Common myeloid progenitor, CD34-positive (primary cell): ENCODE results near the gene SIK2.
A peak's percentile ranks its signal among the peaks of the same experiment; 100 is the strongest.

ENCODE experiments used
- CTCF ChIA-PET: fragments of 350-600 bp; sonication (Branson Sonifier 250); formaldehyde crosslinking; loops from one replicate; lab custom pipeline; 2021; ENCODE audit warnings: antibody characterized with exemption; lab: Charles Lee
- POLR2A ChIA-PET: fragments of 350-600 bp; sonication (Branson Sonifier 250); formaldehyde crosslinking; loops from one replicate; lab custom pipeline; 2021; ENCODE audit warnings: antibody characterized with exemption; lab: Charles Lee
- DNase-seq, 3 donors: peaks; one replicate each; pipeline versions ENCODE4 v3.0.0 to v3.0.0-alpha.2; 2013
- H3K27ac ChIP-seq, 2 experiments: 1 replicate in 1 of 2; 2 replicates in 1 of 2; pipeline ENCODE4 v1.7.0; 2013; ENCODE audit warnings: inconsistent platforms in 2 of 2, low read length in 2 of 2, mild to moderate bottlenecking in 2 of 2, low read depth in 1 of 2, moderate library complexity in 1 of 2; ENCODE audit not compliant: severe bottlenecking in 2 of 2, insufficient read depth in 1 of 2, poor library complexity in 1 of 2
- H3K27me3 ChIP-seq, 5 experiments: replicated peaks in 2 of 5; 1 replicate in 3 of 5; 2 replicates in 2 of 5; pipeline versions ENCODE4 v1.6.1 to v1.7.0; 2013; ENCODE audit warnings: low read length in 4 of 5, mild to moderate bottlenecking in 2 of 5, moderate library complexity in 2 of 5, inconsistent platforms in 1 of 5; ENCODE audit not compliant: insufficient read depth in 5 of 5, control insufficient read depth in 4 of 5
- H3K36me3 ChIP-seq, 4 experiments: 1 replicate in 2 of 4; 2 replicates in 2 of 4; pipeline versions ENCODE4 v1.6.1 to v1.7.0; 2013; ENCODE audit warnings: low read length in 3 of 4, control low read depth in 1 of 4, mild to moderate bottlenecking in 1 of 4; ENCODE audit not compliant: control insufficient read depth in 4 of 4, insufficient read depth in 4 of 4
- H3K4me1 ChIP-seq, 4 experiments: 1 replicate in 3 of 4; 2 replicates in 1 of 4; pipeline versions ENCODE4 v1.6.1 to v1.7.1; 2013; ENCODE audit warnings: low read length in 3 of 4, mild to moderate bottlenecking in 3 of 4, control low read depth in 1 of 4, inconsistent platforms in 1 of 4, moderate library complexity in 1 of 4; ENCODE audit not compliant: control insufficient read depth in 4 of 4, insufficient read depth in 4 of 4; ENCODE audit errors: control extremely low read depth in 1 of 4
- H3K4me3 ChIP-seq, 7 experiments: 1 replicate in 4 of 7; 2 replicates in 3 of 7; pipeline versions ENCODE4 v1.5.1 to v1.7.0; 2013; ENCODE audit warnings: mild to moderate bottlenecking in 7 of 7, low read length in 6 of 7, moderate library complexity in 6 of 7, inconsistent platforms in 2 of 7, low read depth in 2 of 7, control low read depth in 1 of 7; ENCODE audit not compliant: insufficient read depth in 4 of 7, control insufficient read depth in 1 of 7; ENCODE audit errors: extremely low read depth in 1 of 7
- H3K9me3 ChIP-seq, 5 experiments: 1 replicate in 4 of 5; 2 replicates in 1 of 5; pipeline versions ENCODE4 v1.6.1 to v1.7.1; 2013; ENCODE audit warnings: low read length in 4 of 5, mild to moderate bottlenecking in 2 of 5, inconsistent platforms in 1 of 5, low read depth in 1 of 5, moderate library complexity in 1 of 5; ENCODE audit not compliant: control insufficient read depth in 4 of 5, insufficient read depth in 2 of 5; ENCODE audit errors: control extremely low read depth in 1 of 5
- WGBS: methylation state at CpG from one replicate; pipeline ENCODE4 v1.1.5; 2013; ENCODE audit not compliant: insufficient coverage; 5-methylcytosine and 5-hydroxymethylcytosine counted together

Gene SIK2

GRCh38 chr11:111697933-111698371 lies 95.7 kb downstream of the SIK2 start:
- Histone ChIP-seq H3K27ac (no peak overlapping the region), H3K9me3 (no peaks in the 10 kb centered on the region), H3K36me3 (peaks cover 4 to 14% (median 6%) of the 10 kb centered on the region in 4 experiments), H3K4me3 (no peak overlapping the region), H3K4me1 (no peaks in the 10 kb centered on the region), H3K27me3 (no peaks in the 10 kb centered on the region)
- CTCF ChIA-PET: interaction anchor here (0.8 to 1.3 kb wide), 5 partner anchors 10 to 80 kb away, joined by 3 to 4 read pairs (median 3); no protein-coding TSS in a partner anchor
- POLR2A ChIA-PET: no interaction called here
- no peak for DNase-seq
- 88% methylated on average over 1 of the region's 1 CpG for WGBS

DNA sequence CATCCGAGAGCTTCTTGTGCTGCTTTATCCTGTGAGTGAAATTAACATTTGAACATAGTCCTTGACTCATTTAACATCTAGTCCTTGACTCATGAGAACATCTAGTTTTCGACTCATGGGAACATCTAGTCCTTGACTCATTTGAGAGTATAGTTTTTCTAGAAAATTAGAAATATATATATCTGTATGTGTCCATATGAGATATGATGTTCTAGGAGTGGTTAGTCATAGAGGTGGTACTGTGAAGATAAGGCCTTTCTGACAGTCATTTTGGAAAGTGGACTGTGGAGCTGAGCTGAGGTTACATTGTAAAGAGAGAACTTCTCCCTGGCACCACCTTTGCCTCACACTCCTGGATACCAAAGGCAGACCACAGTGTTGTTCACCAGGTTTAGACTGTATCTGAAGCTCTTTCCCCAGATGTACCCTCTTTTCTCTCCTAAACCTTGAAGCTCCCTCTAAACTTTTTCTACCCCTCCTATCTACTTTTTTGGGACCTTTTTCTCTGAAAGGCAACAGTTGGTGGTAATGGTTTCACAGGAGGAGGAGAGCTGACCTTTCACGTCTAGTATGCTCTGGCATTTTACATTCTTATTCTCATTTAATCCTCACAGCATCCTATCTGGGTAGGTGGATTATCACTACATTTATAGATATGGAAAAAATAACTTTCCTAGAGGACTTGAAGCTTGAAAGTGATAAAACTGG lies 96.8 kb downstream of the SIK2 start:
- no CpG with 5 or more reads among the region's 3 CpGs for WGBS
- H3K4me3 ChIP-seq: no peak overlapping the region
- POLR2A ChIA-PET: no interaction called here
- H3K36me3 ChIP-seq: peaks cover 8 to 23% (median 12%) of the 10 kb centered on the region in 4 experiments
- H3K9me3 ChIP-seq: no peaks in the 10 kb centered on the region
- H3K4me1 ChIP-seq: no peaks in the 10 kb centered on the region
- DNase-seq: peak in 2 of 3 donors; percentile 4 to 24
- no peak overlapping the region for H3K27ac ChIP-seq
- no peaks in the 10 kb centered on the region for H3K27me3 ChIP-seq
- CTCF ChIA-PET: interaction anchor here (0.6 to 1.3 kb wide), 5 partner anchors 11 to 100 kb away, joined by 3 to 4 read pairs (median 3); no protein-coding TSS in a partner anchor

DNA sequence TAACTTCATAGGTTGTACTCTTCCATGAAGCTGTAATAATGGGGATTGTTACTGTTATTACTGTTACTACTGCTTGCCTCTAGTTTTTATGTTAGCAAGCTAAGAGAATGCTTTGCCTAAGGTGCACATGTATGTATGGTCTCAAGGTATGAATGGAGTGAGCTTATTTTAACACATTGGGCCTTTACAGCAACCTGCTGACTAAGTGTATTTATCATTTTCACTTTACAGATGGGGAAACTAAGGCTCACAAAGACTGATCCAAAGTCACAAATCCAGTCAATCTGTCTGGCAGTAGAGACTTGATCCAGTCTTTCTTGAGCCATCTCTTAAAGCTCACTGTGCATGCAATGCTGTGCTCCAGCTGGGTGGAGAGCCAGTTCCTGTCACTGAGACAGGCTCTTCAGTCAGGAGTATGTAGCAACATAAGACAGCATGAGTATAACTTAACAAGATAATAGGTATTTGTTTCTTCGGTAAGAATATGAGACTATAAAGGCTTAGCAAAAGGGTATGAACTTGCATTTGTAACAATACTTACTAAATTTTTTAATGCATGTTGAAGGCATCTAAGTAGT lies 97.4 kb downstream of the SIK2 start:
- CTCF ChIA-PET: interaction anchor here (0.6 to 1.3 kb wide), 4 partner anchors 12 to 100 kb away, joined by 3 to 4 read pairs (median 4); no protein-coding TSS in a partner anchor
- POLR2A ChIA-PET: no interaction called here
- Histone ChIP-seq H3K4me3 (no peak overlapping the region), H3K36me3 (peaks cover 10 to 30% (median 18%) of the 10 kb centered on the region in 4 experiments), H3K27ac (no peak overlapping the region), H3K27me3 (no peaks in the 10 kb centered on the region), H3K4me1 (no peaks in the 10 kb centered on the region), H3K9me3 (no peaks in the 10 kb centered on the region)
- no CpG with 5 or more reads among the region's 1 CpG for WGBS
- no peak for DNase-seq

GRCh38 chr11:111700162-111700561 lies 97.9 kb downstream of the SIK2 start:
- H3K4me3 ChIP-seq: no peak overlapping the region
- CTCF ChIA-PET: no interaction called here
- no CpG with 5 or more reads among the region's 1 CpG for WGBS

GRCh38 chr11:111702623-111703022 lies 100.4 kb downstream of the SIK2 start:
- no peak for DNase-seq
- WGBS: 100% methylated on average over 2 of the region's 5 CpGs
- CTCF ChIA-PET: no interaction called here
- H3K4me3 ChIP-seq: no peak overlapping the region
- no peaks in the 10 kb centered on the region for H3K4me1 ChIP-seq
- peaks cover 13 to 51% (median 29%) of the 10 kb centered on the region in 4 experiments for H3K36me3 ChIP-seq
- no peaks in the 10 kb centered on the region for H3K9me3 ChIP-seq
- H3K27ac ChIP-seq: no peak overlapping the region
- H3K27me3 ChIP-seq: no peaks in the 10 kb centered on the region
- POLR2A ChIA-PET: no interaction called here

More at GRCh38 chr11:111700162-111700561, 97.9 kb downstream of the SIK2 start:
- no peaks in the 10 kb centered on the region for H3K9me3 ChIP-seq
- no peak overlapping the region for H3K27ac ChIP-seq
- peaks cover 10 to 33% (median 18%) of the 10 kb centered on the region in 4 experiments for H3K36me3 ChIP-seq
- no peaks in the 10 kb centered on the region for H3K4me1 ChIP-seq
- H3K27me3 ChIP-seq: no peaks in the 10 kb centered on the region
- DNase-seq: no peak
- POLR2A ChIA-PET: no interaction called here

DNA sequence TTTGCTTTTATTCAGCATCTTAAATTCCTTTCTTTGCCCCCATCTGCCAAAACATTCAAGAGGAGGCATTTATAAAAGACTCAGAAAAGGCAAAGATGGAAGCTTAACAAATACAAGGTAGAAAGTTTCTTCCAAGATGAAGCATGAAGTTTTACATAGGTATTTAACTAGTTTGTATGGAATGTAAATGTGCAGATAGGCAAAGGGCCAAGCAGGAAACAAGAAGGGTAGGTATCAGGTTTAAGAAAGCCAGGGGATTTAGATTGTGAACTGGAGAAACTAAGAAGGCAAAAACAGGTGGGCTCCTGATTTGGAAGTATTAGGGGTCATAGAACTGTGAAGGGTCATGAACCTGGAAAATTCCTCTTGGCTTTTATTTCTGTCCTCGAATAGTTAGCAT lies 101.3 kb downstream of the SIK2 start:
- ChIA-PET CTCF (no interaction called here), POLR2A (no interaction called here)
- no CpG with 5 or more reads among the region's 1 CpG for WGBS
- H3K9me3 ChIP-seq: no peaks in the 10 kb centered on the region
- peaks cover 13 to 60% (median 31%) of the 10 kb centered on the region in 4 experiments for H3K36me3 ChIP-seq
- no peak for DNase-seq
- H3K27me3 ChIP-seq: no peaks in the 10 kb centered on the region
- H3K4me3 ChIP-seq: no peak overlapping the region
- H3K4me1 ChIP-seq: no peaks in the 10 kb centered on the region
- H3K27ac ChIP-seq: no peak overlapping the region
